Esophagus muscularis mucosa (tissue), 4 donors: ENCODE results near the gene MUC2. TPM values are rescaled to one million over a fixed set of nuclear protein-coding genes. Genes with fewer than 3 reads are reported as not detected.

Experiments
- DNase-seq: peaks from one replicate; pipeline ENCODE4 v3.0.0-alpha.2; 2017; ENCODE audit errors: extremely low spot score
- H3K27ac ChIP-seq, 4 donors: fragments of 200-600 bp; sonication (generic); replicated peaks in 1 of 4; 1 replicate in 3 of 4; 2 replicates in 1 of 4; pipeline ENCODE4 v1.5.1; 2016 to 2019; ENCODE audit warnings: mild to moderate bottlenecking in 1 of 4
- H3K27me3 ChIP-seq, 4 donors: fragments of 200-600 bp; sonication (generic); one replicate each; pipeline versions ENCODE4 v1.5.1 to v1.6.0; 2016 to 2019
- H3K36me3 ChIP-seq, 4 donors: fragments of 200-600 bp; sonication (generic); one replicate each; pipeline ENCODE4 v1.5.1; 2016 to 2019
- H3K4me1 ChIP-seq, 4 donors: fragments of 200-600 bp; sonication (generic); one replicate each; pipeline ENCODE4 v1.5.1; 2016 to 2019
- H3K4me3 ChIP-seq, 4 donors: fragments of 200-600 bp; sonication (generic); 1 replicate in 2 of 4; 2 replicates in 2 of 4; pipeline ENCODE4 v1.5.1; 2016 to 2019; ENCODE audit warnings: mild to moderate bottlenecking in 4 of 4, moderate library complexity in 1 of 4
- H3K9me3 ChIP-seq, 4 donors: fragments of 200-600 bp; sonication (generic); 1 replicate in 3 of 4; 2 replicates in 1 of 4; pipeline ENCODE4 v1.5.1; 2016 to 2019
- EP300 ChIP-seq: sonication (generic); formaldehyde crosslinking; IDR thresholded peaks from one replicate; pipeline ENCODE4 v1.6.1; 2017; ENCODE audit warnings: antibody characterized with exemption
- POLR2A ChIP-seq: fragments of 450-650 bp; IDR thresholded peaks from one replicate; pipeline ENCODE4 v1.6.1; 2017; ENCODE audit warnings: antibody characterized with exemption, moderate library complexity, mild to moderate bottlenecking, low read depth
- POLR2AphosphoS5 ChIP-seq, 2 donors: sonication (generic); formaldehyde crosslinking; IDR thresholded peaks; one replicate each; pipeline ENCODE4 v1.6.1; 2017; ENCODE audit warnings: antibody characterized with exemption in 2 of 2
- WGBS: methylation state at CpG from one replicate; pipeline ENCODE4 v1.1.5; 2018; 5-methylcytosine and 5-hydroxymethylcytosine counted together
- intact Hi-C: fragments of 100-400 bp; cut with DNase I; formaldehyde crosslinking; loops from one replicate; pipeline ENCODE4 v1.15.1; 2023
- total RNA-seq, 4 donors: library from RNA; depleted of rRNA; stranded (reverse); fragments of >200 nt; gene quantifications; one replicate each; pipeline versions ENCODE4 v1.1.0 to v1.2.1, GENCODE V29; 2016
- TF ChIP-seq, protein P1 (sequence below), 3 experiments: fragments of 200-600 bp in 2 of 3; fragments of 450-650 bp in 1 of 3; sonication (generic) in 2 of 3; IDR thresholded peaks; one replicate each; pipeline ENCODE4 v1.5.1; 2017 to 2019; ENCODE audit warnings: antibody characterized with exemption in 3 of 3, mild to moderate bottlenecking in 2 of 3, moderate library complexity in 1 of 3

Gene MUC2
- total RNA-seq, 4 donors from 2014 or later = 0.34 TPM; not detected in 3

DNA sequence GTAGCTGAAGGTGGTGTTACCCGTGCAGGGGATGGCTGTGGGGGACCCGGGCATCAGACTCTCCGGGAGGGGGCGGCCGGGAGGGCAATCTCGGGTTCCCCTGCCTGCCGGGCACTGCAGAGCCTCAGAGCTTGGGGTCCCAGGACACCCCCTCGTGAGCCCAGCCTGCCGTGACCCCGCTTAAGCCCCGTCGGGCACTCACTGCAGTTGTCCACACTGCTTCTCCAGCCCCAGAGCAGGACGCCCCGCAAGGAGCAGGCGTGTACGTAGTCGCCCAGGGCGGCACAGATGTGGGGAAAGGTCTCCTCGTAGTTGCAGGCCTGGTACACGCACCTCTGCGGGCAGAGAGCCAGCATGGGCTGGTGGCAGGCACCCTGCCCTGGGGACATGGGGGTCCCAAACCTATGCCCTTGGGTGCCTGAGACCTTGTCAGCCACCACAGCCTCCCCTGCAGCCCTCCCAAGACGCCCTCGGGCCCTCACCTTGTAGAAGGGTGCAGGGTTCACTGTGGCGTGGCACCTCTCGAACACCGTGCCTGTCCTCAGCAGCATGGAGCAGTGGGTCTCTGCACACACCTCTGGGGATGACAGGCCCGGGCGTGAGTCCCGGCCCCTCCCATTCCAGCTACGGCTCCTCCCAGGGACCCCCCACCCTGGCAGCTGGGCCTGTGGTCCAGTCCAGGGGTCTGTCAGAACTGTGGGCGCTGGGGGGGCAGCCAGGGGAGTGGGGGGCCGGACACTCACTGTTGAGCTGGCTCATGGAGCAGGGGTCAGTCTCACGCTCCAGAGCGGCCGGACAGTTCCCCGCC, 47.0 kb upstream of the MUC2 start:
- peaks cover 0 to 18% (median 5%) of the 10 kb centered on the region in 4 donors for H3K36me3 ChIP-seq
- H3K4me3 ChIP-seq = no peak overlapping the region

DNA sequence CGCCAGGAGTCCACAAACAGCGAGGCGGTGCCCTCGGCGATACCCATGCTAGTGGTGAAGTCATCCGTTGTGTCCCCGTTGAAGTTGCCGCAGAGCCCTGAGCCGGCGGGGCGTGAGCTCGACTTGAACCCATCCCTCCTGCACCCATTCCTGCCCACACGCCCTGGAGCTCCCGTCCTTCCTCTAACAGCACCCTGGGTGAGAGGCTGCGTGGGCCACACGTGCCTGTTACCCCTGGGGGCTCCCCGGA, 46.5 kb upstream of the MUC2 start:
- intact Hi-C loops = no loop called here
- Histone ChIP-seq H3K27me3 (peaks cover 0 to 5% (median 0%) of the 10 kb centered on the region in 4 donors), H3K4me3 (no peak overlapping the region), H3K4me1 (peaks cover 0 to 10% (median 0%) of the 10 kb centered on the region in 4 donors), H3K36me3 (peaks cover 0 to 18% (median 5%) of the 10 kb centered on the region in 4 donors), H3K27ac (no peak overlapping the region), H3K9me3 (no peaks in the 10 kb centered on the region)
- TF ChIP-seq POLR2A = no peak
- no peak for TF ChIP-seq EP300
- TF ChIP-seq, protein P1, sequence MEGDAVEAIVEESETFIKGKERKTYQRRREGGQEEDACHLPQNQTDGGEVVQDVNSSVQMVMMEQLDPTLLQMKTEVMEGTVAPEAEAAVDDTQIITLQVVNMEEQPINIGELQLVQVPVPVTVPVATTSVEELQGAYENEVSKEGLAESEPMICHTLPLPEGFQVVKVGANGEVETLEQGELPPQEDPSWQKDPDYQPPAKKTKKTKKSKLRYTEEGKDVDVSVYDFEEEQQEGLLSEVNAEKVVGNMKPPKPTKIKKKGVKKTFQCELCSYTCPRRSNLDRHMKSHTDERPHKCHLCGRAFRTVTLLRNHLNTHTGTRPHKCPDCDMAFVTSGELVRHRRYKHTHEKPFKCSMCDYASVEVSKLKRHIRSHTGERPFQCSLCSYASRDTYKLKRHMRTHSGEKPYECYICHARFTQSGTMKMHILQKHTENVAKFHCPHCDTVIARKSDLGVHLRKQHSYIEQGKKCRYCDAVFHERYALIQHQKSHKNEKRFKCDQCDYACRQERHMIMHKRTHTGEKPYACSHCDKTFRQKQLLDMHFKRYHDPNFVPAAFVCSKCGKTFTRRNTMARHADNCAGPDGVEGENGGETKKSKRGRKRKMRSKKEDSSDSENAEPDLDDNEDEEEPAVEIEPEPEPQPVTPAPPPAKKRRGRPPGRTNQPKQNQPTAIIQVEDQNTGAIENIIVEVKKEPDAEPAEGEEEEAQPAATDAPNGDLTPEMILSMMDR (IDR thresholded peaks at IDR 0.05) = no peak
- no peak for TF ChIP-seq POLR2AphosphoS5 (IDR thresholded peaks at IDR 0.05)
- DNase-seq = no peak
- 100% methylated on average over 1 of the region's 17 CpGs for WGBS

More for the DNA sequence above, 47.0 kb upstream of the MUC2 start:
- WGBS = 85% methylated on average over 12 of the region's 36 CpGs
- Histone ChIP-seq H3K27ac (no peak overlapping the region), H3K27me3 (peaks cover 0 to 5% (median 0%) of the 10 kb centered on the region in 4 donors), H3K9me3 (no peaks in the 10 kb centered on the region), H3K4me1 (peaks cover 0 to 10% (median 0%) of the 10 kb centered on the region in 4 donors)
- no peak for DNase-seq
- intact Hi-C loops = no loop called here
- TF ChIP-seq POLR2A (no peak), POLR2AphosphoS5 (IDR thresholded peaks at IDR 0.05) (no peak), EP300 (no peak)
- TF ChIP-seq, protein P1 (IDR thresholded peaks at IDR 0.05) = no peak

DNA sequence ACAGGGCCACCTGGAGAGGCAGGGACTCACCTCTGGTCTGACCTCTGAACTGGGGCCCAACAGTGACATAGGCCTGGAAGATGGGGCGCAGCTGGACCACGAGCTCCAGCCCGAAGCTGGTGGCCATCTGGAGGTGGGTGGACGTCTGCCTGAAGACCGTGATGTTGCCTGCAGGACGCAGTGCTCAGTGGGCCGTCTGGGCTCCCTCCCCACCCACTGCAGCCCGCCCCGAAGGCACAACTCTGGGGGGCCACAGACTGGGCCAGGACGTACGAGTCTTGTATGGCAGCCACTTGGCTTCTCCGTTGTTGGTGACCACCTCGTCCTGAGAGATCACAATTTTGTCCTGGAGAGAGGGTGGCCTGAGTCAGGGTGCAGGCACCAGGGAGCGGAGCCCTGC, 46.1 kb upstream of the MUC2 start:
- Histone ChIP-seq H3K4me3 (no peak overlapping the region), H3K9me3 (no peaks in the 10 kb centered on the region), H3K4me1 (peaks cover 0 to 10% (median 0%) of the 10 kb centered on the region in 4 donors), H3K27ac (no peak overlapping the region), H3K27me3 (peaks cover 0 to 5% (median 0%) of the 10 kb centered on the region in 4 donors), H3K36me3 (peaks cover 0 to 18% (median 5%) of the 10 kb centered on the region in 4 donors)
- intact Hi-C loops = no loop called here
- TF ChIP-seq POLR2A (no peak), POLR2AphosphoS5 (IDR thresholded peaks at IDR 0.05) (no peak), EP300 (no peak)
- TF ChIP-seq, protein P1 (IDR thresholded peaks at IDR 0.05) = no peak
- DNase-seq = no peak
- WGBS = 80% methylated on average over 2 of the region's 14 CpGs

DNA sequence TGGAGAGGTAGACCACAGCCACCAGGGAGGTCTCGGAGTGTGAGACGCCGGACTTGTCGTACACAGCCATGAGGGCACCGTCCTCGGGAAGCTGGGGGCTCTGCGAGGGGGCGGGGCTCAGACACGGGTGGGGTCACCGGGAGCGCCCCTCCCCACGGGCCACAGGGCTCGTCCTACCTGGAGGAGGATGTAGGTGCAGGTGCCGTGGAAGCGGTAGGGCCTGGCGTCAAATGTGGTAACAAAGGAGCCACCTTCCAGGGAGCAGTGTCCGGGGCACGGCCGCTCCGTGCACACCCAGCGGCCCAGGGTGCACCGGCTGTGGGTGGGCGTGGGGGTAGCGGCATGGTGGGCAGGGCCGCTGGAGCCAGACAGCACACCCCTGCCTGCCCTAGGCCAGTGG, 45.6 kb upstream of the MUC2 start:
- Histone ChIP-seq H3K9me3 (no peaks in the 10 kb centered on the region), H3K36me3 (peaks cover 0 to 13% (median 3%) of the 10 kb centered on the region in 4 donors), H3K4me3 (no peak overlapping the region), H3K27me3 (peaks cover 0 to 5% (median 0%) of the 10 kb centered on the region in 4 donors), H3K27ac (no peak overlapping the region), H3K4me1 (peaks cover 0 to 10% (median 0%) of the 10 kb centered on the region in 4 donors)
- intact Hi-C loops = no loop called here
- WGBS = 84% methylated on average over 4 of the region's 25 CpGs
- DNase-seq = no peak
- TF ChIP-seq POLR2A = no peak
- TF ChIP-seq, protein P1 (IDR thresholded peaks at IDR 0.05) = no peak
- TF ChIP-seq EP300 = no peak
- no peak for TF ChIP-seq POLR2AphosphoS5 (IDR thresholded peaks at IDR 0.05)
